Astrocyte of the cerebellum (primary cell): ENCODE data around the gene CEP68.

Source experiments
- DNase-seq: peaks from one replicate; pipeline ENCODE4 v3.0.0-alpha.2; 2011; ENCODE audit warnings: low read depth
- H3K4me3 ChIP-seq: 2 replicates; pipeline ENCODE4 v1.5.1; 2011; ENCODE audit warnings: mild to moderate bottlenecking, low read depth, low read length, moderate library complexity
- CTCF ChIP-seq: IDR thresholded peaks from 2 replicates; pipeline ENCODE4 v1.5.1; 2012; ENCODE audit warnings: low read length, low read depth, moderate library complexity, mild to moderate bottlenecking; ENCODE audit errors: missing control alignments
- in situ Hi-C: cut with HindIII; loops from 2 replicates; pipeline ENCODE4 v1.10.0; 2017; ENCODE audit warnings: low sequenced_read_pairs

The CEP68 gene

GRCh38 chr2:65079017-65079416, 22.8 kb downstream of the CEP68 start:
- no peak for DNase-seq
- no peak overlapping the region for H3K4me3 ChIP-seq
- in situ Hi-C loops = no loop called here
- no peak for TF ChIP-seq CTCF

GRCh38 chr2:65081232-65081685, 25.0 kb downstream of the CEP68 start:
- DNase-seq = no peak
- no peak for TF ChIP-seq CTCF
- no peak overlapping the region for H3K4me3 ChIP-seq
- in situ Hi-C loops = no loop called here

- no peak for DNase-seq
- H3K4me3 ChIP-seq = no peak overlapping the region
- TF ChIP-seq CTCF = no peak
- in situ Hi-C loops = no loop called here
Measured at GRCh38 chr2:65085148-65085547, 28.9 kb downstream of the CEP68 start.

- no peak for DNase-seq
- H3K4me3 ChIP-seq = no peak overlapping the region
- TF ChIP-seq CTCF = no peak
- in situ Hi-C loops = no loop called here
Measured at GRCh38 chr2:65092791-65093190, 36.6 kb downstream of the CEP68 start.

- no peak for TF ChIP-seq CTCF
- no peak overlapping the region for H3K4me3 ChIP-seq
- DNase-seq = no peak
- in situ Hi-C loops = no loop called here
Measured at GRCh38 chr2:65093211-65093610, 37.0 kb downstream of the CEP68 start.

GRCh38 chr2:65096948-65097347, 40.7 kb downstream of the CEP68 start:
- in situ Hi-C loops = no loop called here
- no peak for TF ChIP-seq CTCF
- no peak overlapping the region for H3K4me3 ChIP-seq
- no peak for DNase-seq

- DNase-seq = no peak
- TF ChIP-seq CTCF = no peak
- in situ Hi-C loops = no loop called here
- no peak overlapping the region for H3K4me3 ChIP-seq
Measured at GRCh38 chr2:65097844-65098243, 41.6 kb downstream of the CEP68 start.
